Measurements from ENCODE around the gene CASK.
A peak's percentile ranks its signal among the peaks of the same experiment; 100 is the strongest.

CASK gene

DNA sequence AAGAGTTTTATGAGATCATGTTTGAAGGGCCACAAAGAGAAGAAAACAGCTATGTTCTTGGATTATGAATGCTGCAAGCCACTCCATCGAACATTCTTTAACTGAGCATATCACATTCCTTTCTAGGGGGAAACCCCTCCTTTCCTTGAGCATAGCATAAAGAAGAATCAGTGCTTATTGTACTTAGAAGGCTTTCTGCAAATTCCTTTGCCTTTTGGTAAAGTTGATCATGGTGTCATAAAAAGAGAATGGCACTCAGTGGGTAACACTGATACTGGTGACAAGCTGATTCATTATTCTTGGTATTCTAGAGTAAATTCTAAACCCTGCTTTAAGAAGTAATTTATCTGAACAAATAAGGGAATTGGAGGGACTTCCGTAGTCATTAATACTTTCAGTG is 323.1 kb downstream of the CASK start:
- TF ChIP-seq, protein P1, sequence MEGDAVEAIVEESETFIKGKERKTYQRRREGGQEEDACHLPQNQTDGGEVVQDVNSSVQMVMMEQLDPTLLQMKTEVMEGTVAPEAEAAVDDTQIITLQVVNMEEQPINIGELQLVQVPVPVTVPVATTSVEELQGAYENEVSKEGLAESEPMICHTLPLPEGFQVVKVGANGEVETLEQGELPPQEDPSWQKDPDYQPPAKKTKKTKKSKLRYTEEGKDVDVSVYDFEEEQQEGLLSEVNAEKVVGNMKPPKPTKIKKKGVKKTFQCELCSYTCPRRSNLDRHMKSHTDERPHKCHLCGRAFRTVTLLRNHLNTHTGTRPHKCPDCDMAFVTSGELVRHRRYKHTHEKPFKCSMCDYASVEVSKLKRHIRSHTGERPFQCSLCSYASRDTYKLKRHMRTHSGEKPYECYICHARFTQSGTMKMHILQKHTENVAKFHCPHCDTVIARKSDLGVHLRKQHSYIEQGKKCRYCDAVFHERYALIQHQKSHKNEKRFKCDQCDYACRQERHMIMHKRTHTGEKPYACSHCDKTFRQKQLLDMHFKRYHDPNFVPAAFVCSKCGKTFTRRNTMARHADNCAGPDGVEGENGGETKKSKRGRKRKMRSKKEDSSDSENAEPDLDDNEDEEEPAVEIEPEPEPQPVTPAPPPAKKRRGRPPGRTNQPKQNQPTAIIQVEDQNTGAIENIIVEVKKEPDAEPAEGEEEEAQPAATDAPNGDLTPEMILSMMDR (IDR thresholded peaks at IDR 0.05; ENCODE audit: low read length, missing control alignments) = no peak
- DNase-seq (ENCODE audit: low read depth) = peak; percentile 70
- no peak overlapping the region for H3K4me3 ChIP-seq (replicated peaks; ENCODE audit: low read depth, low read length)

DNA sequence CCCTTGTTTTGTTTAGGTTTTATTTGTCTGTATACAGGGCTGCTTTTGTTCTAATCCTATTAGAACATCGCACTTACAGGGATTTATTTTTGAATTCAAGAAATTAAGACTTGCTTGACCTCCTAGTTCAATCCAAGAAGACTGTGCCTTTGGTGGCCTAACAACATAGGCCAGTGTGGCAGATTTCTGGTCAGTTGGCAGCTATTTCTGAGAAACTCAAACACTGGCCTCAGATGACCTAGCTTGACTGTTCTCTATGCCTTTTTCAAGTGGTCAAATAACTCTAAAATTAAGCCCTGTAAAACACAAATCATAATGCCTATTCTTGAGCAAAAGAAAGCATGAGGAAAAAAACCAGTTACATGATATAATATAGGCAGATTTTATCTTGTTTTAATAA is 323.8 kb downstream of the CASK start:
- no peak for DNase-seq (ENCODE audit: low read depth)
- no peak overlapping the region for H3K4me3 ChIP-seq (replicated peaks; ENCODE audit: low read depth, low read length)
- TF ChIP-seq, protein P1 (IDR thresholded peaks at IDR 0.05; ENCODE audit: low read length, missing control alignments) = no peak

DNA sequence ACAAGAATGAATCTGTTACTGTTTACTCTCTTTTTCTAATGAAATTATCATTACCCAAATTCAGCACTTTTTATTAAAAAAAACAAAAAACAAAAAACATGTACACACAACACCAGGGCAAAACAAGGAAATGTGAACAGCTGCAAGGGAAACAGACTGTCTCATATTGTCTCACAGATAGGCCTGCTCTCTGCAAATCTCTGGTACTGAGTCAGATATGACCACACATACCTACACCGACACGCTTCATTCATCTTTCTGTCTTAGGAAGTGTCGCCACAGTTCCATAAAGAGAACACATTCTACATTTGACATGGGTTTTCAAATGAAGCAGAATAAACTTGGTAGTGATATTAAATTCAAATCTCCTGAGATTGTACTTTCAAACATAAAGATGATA is 326.8 kb downstream of the CASK start:
- TF ChIP-seq, protein P1 (IDR thresholded peaks at IDR 0.05; ENCODE audit: low read length, missing control alignments) = no peak
- no peak overlapping the region for H3K4me3 ChIP-seq (replicated peaks; ENCODE audit: low read depth, low read length)
- peak; percentile 3 for DNase-seq (ENCODE audit: low read depth)

DNA sequence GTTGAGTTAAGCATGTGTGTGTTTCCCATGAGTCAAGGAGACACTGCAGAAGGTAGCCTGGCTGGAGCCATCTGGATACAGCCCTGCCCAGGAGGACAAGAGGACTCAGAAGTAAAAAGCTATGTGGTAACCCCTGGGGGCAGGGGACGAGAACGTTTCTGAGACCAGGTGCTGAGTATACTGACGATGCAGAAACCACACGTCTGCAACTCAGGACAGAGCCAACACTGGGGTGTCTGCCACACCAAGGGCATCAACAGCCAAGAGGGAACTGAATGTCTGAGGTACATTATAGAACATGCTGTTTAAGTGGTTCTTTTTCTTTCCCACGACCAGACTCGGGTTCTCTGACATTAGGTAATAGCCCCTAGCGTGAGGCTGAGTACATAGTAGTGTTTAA is 328.7 kb downstream of the CASK start:
- no peak for DNase-seq (ENCODE audit: low read depth)
- H3K4me3 ChIP-seq (replicated peaks; ENCODE audit: low read depth, low read length) = no peak overlapping the region
- TF ChIP-seq, protein P1 (IDR thresholded peaks at IDR 0.05; ENCODE audit: low read length, missing control alignments) = no peak

DNA sequence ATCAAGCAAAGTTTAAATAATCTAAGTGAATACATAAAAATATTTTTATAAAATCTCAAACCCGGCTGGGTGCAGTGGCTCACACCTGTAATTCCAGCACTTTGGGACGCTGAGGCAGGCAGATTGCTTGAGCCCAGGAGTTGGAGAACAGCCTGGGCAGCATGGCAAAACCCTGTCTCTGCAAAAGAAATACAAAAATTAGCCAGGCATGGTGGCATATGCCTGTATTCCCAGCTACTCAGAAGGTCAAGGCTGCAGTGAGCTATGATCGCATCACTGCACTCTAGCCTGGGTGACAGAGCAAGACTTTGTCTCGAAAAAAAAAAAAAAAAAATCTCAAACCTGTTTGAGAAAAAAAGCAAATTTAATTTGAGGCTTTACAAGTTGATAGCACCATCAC is 331.4 kb downstream of the CASK start:
- TF ChIP-seq, protein P1 (IDR thresholded peaks at IDR 0.05; ENCODE audit: low read length, missing control alignments) = no peak
- H3K4me3 ChIP-seq (replicated peaks; ENCODE audit: low read depth, low read length) = no peak overlapping the region
- DNase-seq (ENCODE audit: low read depth) = no peak

DNA sequence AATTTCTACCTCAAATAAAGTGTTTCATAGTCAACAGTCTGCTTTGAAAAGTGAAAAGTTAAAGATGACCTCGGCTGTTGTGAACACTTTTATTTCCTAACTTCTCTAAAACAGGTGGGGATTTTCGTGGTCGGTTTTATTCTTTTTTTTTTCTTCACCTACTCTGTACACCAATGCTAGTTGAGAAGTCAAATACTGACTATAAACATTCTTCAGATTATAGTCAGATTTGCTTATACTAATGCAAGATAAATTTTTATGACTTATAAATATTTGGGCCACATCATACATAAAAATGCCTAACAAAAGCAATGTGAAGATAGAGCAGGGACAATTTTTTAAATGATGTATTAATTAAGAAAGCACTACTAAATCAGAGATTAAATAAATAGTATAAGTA is 332.7 kb downstream of the CASK start:
- DNase-seq (ENCODE audit: low read depth) = no peak
- no peak overlapping the region for H3K4me3 ChIP-seq (replicated peaks; ENCODE audit: low read depth, low read length)
- TF ChIP-seq, protein P1 (IDR thresholded peaks at IDR 0.05; ENCODE audit: low read length, missing control alignments) = no peak

DNA sequence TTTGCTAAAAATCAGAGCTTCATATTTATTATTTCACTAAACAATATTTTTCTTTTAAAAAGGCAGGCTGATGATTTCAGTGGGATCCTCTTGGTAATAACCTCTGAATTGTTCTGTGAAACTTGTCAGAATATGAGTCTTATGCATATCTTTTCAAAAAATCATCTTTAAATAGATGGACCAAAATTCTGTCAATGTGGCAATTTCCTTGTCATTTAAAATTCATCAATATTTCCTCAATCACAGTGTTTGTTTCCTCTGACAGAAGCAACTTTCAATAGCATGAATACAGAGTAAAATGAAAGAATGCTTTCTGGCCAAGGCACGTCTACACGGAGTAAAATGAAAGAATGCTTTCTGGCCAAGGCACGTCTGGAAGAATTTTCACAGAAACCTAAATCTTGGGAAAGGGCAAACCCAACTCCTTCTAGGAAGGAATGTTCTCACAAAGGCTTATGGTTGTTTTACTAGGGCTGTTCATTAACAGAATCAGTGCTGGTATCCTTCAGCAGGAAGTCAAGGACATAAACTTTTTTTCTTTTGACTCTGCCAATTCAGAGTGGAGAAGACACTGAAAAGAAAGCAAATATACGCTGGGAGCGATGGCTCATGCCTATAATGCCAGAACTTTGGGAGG is 333.6 kb downstream of the CASK start:
- peak; percentile 35 for DNase-seq (ENCODE audit: low read depth)
- TF ChIP-seq, protein P1 (IDR thresholded peaks at IDR 0.05; ENCODE audit: low read length, missing control alignments) = no peak
- H3K4me3 ChIP-seq (replicated peaks; ENCODE audit: low read depth, low read length) = no peak overlapping the region
